Stimulated activated CD4-positive, alpha-beta T cell treated with anti-CD3 and anti-CD28 coated beads, Interleukin-12 subunit alpha, Interleukin-12 subunit beta, amount 100 ng/mL, for 24 hours (primary cell): ENCODE measurements around the gene HEMGN.

Source experiments
- DNase-seq, 2 experiments: peaks; one replicate each; pipeline ENCODE4 v3.0.0-alpha.2; 2020; ENCODE audit warnings: low read depth in 2 of 2

HEMGN gene

GRCh38 chr9:97928986-97929604, 8.9 kb downstream of the HEMGN start:
- no peak for DNase-seq

DNA sequence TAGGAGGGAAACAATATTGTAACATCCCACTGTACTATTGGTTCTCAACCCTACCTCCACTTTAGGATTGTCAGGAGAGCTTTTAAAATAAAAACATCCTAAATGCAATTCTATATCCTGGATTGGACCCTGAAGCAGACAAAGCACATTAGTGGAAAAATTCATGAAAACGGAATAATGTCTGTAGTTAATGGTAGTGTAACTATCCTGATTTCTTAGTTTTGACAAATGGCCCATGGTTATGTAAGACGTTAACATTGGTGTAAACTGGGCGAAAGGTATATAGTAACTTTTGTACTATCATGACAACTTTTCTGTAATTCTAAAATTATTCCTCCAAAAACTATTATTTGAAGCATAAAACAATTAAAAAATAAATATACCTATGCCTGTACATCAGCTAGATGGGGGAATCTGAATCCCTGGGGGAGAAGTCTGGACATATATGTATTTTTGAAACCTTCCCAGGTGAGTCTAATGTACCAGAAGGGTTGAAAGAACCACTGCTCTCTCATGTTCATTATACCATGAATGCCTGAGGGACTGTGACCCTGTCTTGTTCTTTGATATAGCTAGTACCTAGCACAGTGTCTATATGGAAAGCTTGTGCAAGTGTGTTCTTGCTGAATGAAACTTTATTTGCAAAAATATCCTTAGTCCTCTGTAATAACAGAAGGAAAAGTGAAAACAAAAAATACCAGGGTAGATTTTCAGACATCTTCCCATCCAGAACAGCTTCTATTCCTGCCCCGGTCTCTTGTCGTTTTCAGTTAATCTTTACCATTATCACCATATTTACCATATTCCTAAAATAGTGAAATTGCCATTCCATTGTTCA, 12.3 kb downstream of the HEMGN start:
- no peak for DNase-seq

GRCh38 chr9:97924386-97924785, 13.6 kb downstream of the HEMGN start:
- DNase-seq: no peak

GRCh38 chr9:97923529-97924108, 14.4 kb downstream of the HEMGN start:
- DNase-seq: peak; percentile 47 to 68

- DNase-seq: peak; percentile 95 to 97
These were observed 15.8 kb downstream of the HEMGN start, which contains the start of gene TRMO for GRCh38 chr9:97921959-97922724. Gene TRMO, minus strand, starts transcription at chr9:97922500. Its CDS starts 7 bp downstream, at chr9:97922493.

- DNase-seq: no peak
These were observed 18.7 kb downstream of the HEMGN start for GRCh38 chr9:97919217-97919813.

GRCh38 chr9:97918611-97919010, 19.4 kb downstream of the HEMGN start:
- DNase-seq: no peak

GRCh38 chr9:97911970-97912369, 26.0 kb downstream of the HEMGN start:
- DNase-seq: no peak

DNA sequence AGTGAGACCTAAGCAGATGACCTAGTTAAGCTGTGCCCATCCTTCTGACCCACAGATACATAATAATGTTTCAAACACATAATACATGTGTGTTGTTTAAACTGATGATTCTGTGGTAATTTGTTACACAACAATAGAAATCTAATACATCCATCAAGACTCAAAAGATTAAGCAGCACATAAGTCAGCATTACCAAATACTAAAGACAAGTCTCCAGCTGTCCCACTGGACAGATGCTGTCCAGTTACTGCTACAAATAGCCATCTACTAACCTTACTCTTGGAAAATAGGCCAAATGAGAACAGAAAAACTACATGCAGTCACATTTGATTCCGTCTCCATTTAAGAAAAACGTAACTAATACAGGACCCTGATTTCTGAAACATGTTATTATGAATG, 26.4 kb downstream of the HEMGN start:
- DNase-seq: no peak

DNA sequence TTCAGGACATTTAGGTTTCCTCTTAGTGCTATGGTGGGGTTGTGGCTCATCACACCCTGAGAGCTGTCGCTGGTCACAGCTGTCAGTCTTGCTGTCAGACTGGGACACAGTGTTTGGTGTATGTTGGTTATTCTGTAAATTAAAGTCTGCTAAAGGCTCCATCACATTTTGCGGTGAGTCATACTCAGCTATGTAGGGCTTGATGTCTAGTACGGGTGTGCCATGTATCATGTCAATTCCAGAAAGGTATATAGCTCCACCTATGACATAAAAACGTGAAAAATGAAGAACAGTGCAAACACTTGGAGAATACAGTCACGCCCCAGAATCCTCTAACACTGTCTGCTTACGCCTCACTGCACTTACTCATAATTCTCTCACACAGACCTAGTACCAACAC, 27.6 kb downstream of the HEMGN start:
- no peak for DNase-seq

GRCh38 chr9:97908705-97909104, 29.3 kb downstream of the HEMGN start:
- DNase-seq: no peak

DNA sequence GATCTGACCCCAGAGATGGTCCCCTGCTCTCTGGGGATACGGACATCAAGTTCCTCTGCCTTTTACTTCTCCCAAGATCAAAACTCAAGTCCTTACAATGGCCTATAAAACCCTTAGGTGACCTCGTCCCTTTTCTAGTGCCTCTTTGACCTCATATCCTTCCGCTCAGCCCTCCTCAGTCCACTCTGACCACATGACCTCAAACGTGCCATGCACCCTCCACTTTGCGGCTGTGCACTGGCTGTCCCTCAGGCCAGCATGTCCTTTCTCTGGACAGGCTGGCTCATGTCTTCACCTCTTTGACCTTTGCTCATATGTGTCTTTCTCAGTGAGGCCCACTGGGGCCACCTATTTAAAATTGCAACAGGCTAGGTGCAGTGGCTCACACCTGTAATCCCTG, 30.3 kb downstream of the HEMGN start:
- DNase-seq: no peak

GRCh38 chr9:97907046-97907445, 30.9 kb downstream of the HEMGN start:
- DNase-seq: no peak

DNA sequence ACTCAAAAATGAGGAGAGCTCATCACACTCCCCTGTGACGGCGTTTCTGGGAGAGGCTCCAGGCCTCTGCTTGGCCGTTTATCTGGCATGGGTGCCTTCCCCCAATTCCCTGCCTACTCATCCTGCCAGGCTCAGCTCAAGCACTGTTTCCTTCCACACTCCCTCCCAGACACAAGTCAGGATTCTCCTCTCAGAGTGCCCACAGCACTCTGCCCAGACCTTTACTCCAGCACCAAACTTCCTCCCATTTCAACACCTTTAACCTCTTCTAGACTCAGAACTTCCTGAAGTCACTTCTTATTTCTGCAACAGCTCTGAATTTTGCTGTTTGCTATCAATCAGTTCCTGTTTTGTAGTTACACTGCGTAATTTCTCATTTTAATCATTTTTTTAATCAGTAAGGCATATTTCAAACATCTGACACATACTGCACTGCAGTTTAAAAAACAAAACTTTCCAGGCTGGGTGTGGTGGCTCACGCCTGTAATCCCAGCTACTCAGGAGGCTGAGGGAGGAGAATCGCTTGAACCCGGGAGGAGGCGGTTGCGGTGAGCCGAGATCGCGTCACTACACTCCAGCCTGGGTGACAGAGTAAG, 31.6 kb downstream of the HEMGN start:
- no peak for DNase-seq

- DNase-seq: peak in 1 of 2 experiments; percentile 26
These were observed 32.7 kb downstream of the HEMGN start for GRCh38 chr9:97905228-97905627.

DNA sequence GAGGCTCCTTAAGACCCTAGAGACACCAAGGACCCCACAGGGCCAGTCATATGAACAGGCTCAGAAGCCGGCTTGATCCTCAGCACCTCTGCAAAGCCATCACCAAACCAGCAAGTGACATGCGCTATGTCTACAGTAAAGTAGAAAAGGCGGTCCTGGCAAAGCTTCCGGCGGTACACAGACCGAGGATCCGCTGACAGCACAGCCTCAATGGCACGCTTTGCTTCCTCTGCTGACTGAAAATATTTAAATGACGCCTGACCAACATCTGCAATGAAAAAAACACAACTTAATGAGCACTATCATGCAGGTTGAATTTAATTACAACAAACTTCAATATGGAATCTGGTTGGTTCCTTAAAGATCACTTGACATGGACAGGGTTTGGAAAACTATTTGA, 33.2 kb downstream of the HEMGN start:
- DNase-seq: peak in 1 of 2 experiments; percentile 26

DNA sequence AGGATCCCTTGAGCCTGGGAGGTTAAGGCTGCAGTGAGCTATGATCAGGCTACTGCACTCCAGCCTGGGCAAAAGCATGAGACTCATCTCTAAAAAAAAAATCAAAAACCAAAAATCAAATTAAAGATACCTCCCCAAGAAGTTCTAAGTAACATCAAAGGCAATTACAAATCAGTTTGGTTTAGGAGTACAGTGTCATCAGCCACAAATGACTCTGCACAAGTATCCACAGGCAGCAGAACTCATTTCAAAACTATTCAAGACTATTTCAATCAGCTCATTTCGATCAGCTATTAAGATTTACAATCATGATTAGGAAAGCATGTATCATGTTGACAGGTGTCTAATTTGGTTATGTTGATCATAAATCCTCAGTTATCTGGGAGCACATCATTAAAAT, 34.8 kb downstream of the HEMGN start:
- DNase-seq: no peak

GRCh38 chr9:97900738-97901565, 37.0 kb downstream of the HEMGN start:
- DNase-seq: no peak

- no peak for DNase-seq
These were observed 37.8 kb downstream of the HEMGN start for GRCh38 chr9:97900103-97900737.
